H1 (cell line): ENCODE data around the gene ADGRB2. TPM values are rescaled to one million over a fixed set of nuclear protein-coding genes. Genes with fewer than 3 reads are reported as not detected.

Source experiments
- CTCF ChIA-PET: fragments of 300-600 bp; sonication (Branson Sonifier 250); formaldehyde crosslinking; loops from one replicate; lab custom pipeline; 2021; ENCODE audit not compliant: partially characterized antibody; lab: Charles Lee
- POLR2A ChIA-PET: fragments of 300-600 bp; sonication (Branson Sonifier 250); formaldehyde crosslinking; loops from one replicate; lab custom pipeline; 2021; ENCODE audit warnings: inconsistent platforms; ENCODE audit not compliant: partially characterized antibody; lab: Charles Lee
- DNase-seq, 2 experiments: peaks; one replicate each; pipeline versions ENCODE4 v3.0.0 to v3.0.0-alpha.2; 2010 to 2022; ENCODE audit warnings: low spot score in 2 of 2, low read depth in 1 of 2, mixed read lengths in 1 of 2
- FAIRE-seq: peaks from 2 replicates; lab custom pipeline; 2011; peaks lifted over from hg19 to GRCh38; lab: Jason Lieb, UNC
- H2AFZ ChIP-seq: 2 replicates; pipeline ENCODE4 v1.8.1; 2012; ENCODE audit warnings: low read length, inconsistent platforms
- H2AK5ac ChIP-seq: 2 replicates; pipeline ENCODE4 v1.6.1; 2013; ENCODE audit warnings: low read depth, low read length
- H2BK120ac ChIP-seq: replicated peaks from 2 replicates; pipeline ENCODE3; 2013; ENCODE audit warnings: low read depth, low read length, inconsistent platforms
- H2BK12ac ChIP-seq: 2 replicates; pipeline ENCODE4 v1.6.1; 2013; ENCODE audit warnings: low read depth, low read length
- H2BK15ac ChIP-seq: 2 replicates; pipeline ENCODE4 v1.6.1; 2013; ENCODE audit warnings: low read length
- H2BK20ac ChIP-seq: 2 replicates; pipeline ENCODE4 v1.6.1; 2013; ENCODE audit warnings: low read length
- H2BK5ac ChIP-seq: 2 replicates; pipeline ENCODE4 v1.6.1; 2013; ENCODE audit warnings: low read depth, low read length
- H3K14ac ChIP-seq: 2 replicates; pipeline ENCODE4 v1.6.1; 2013; ENCODE audit warnings: inconsistent platforms; ENCODE audit not compliant: insufficient read length
- H3K18ac ChIP-seq: 2 replicates; pipeline ENCODE4 v1.6.1; 2013; ENCODE audit warnings: low read length; ENCODE audit errors: extremely low read depth
- H3K23ac ChIP-seq: 2 replicates; pipeline ENCODE4 v1.6.1; 2013; ENCODE audit warnings: inconsistent platforms; ENCODE audit not compliant: insufficient read length
- H3K23me2 ChIP-seq: 2 replicates; pipeline ENCODE4 v1.6.1; 2013; ENCODE audit warnings: low read depth, low read length
- H3K27ac ChIP-seq: 2 replicates; pipeline ENCODE4 v1.6.1; 2011; ENCODE audit warnings: low read depth, low read length, inconsistent platforms
- H3K27me3 ChIP-seq, 4 experiments: replicated peaks in 1 of 4; 1 replicate in 1 of 4; 2 replicates in 3 of 4; pipeline versions ENCODE4 v1.6.1 to v1.8.1; 2011 to 2013; ENCODE audit warnings: low read length in 3 of 4, mild to moderate bottlenecking in 3 of 4, inconsistent platforms in 2 of 4, mixed read lengths in 2 of 4, moderate library complexity in 1 of 4; ENCODE audit not compliant: control insufficient read depth in 3 of 4, insufficient read depth in 3 of 4; ENCODE audit errors: extremely low read depth in 1 of 4
- H3K36me3 ChIP-seq, 4 experiments: 2 replicates each; pipeline versions ENCODE4 v1.6.1 to v1.8.1; 2011 to 2013; ENCODE audit warnings: mild to moderate bottlenecking in 4 of 4, low read length in 3 of 4, moderate library complexity in 2 of 4, control low read depth in 1 of 4, inconsistent platforms in 1 of 4; ENCODE audit not compliant: insufficient read depth in 4 of 4, control insufficient read depth in 2 of 4
- H3K4ac ChIP-seq: replicated peaks from 2 replicates; pipeline ENCODE3; 2013; ENCODE audit warnings: low read length, low read depth, mixed read lengths, inconsistent platforms; ENCODE audit not compliant: insufficient read length
- H3K4me1 ChIP-seq, 4 experiments: replicated peaks in 1 of 4; 1 replicate in 1 of 4; 2 replicates in 3 of 4; pipeline versions ENCODE4 v1.6.1 to v1.8.1; 2011 to 2013; ENCODE audit warnings: low read length in 3 of 4, inconsistent platforms in 2 of 4, mixed read lengths in 1 of 4; ENCODE audit not compliant: insufficient read depth in 4 of 4, control insufficient read depth in 3 of 4
- H3K4me2 ChIP-seq, 2 experiments: 2 replicates each; pipeline versions ENCODE4 v1.6.1 to v1.8.1; 2011 to 2013; ENCODE audit warnings: low read depth in 2 of 2, low read length in 2 of 2, control low read depth in 1 of 2, inconsistent platforms in 1 of 2, mild to moderate bottlenecking in 1 of 2; ENCODE audit not compliant: insufficient read depth in 1 of 2
- H3K4me3 ChIP-seq, 4 experiments: fragments of 200-600, 300-600 bp in 1 of 4; sonication (generic), shearing (Covaris generic), sonication (Bioruptor Twin) in 1 of 4; 2 replicates each; pipeline versions ENCODE4 v1.5.1 to v1.8.1; 2011 to 2016; ENCODE audit warnings: low read length in 4 of 4, low read depth in 3 of 4, control low read depth in 2 of 4, inconsistent platforms in 2 of 4, mild to moderate bottlenecking in 2 of 4, mixed read lengths in 1 of 4, moderate library complexity in 1 of 4; ENCODE audit not compliant: insufficient read depth in 2 of 4; ENCODE audit errors: extremely low read depth in 1 of 4
- H3K56ac ChIP-seq: replicated peaks from 2 replicates; pipeline ENCODE3; 2013; ENCODE audit warnings: low read depth, mild to moderate bottlenecking, mixed read lengths, low read length, inconsistent platforms; ENCODE audit not compliant: insufficient read length
- H3K79me1 ChIP-seq: 2 replicates; pipeline ENCODE4 v1.6.1; 2013; ENCODE audit warnings: low read depth, low read length, control low read depth
- H3K79me2 ChIP-seq, 2 experiments: 2 replicates each; pipeline versions ENCODE4 v1.6.1 to v1.8.1; 2012 to 2013; ENCODE audit warnings: low read length in 2 of 2, mild to moderate bottlenecking in 2 of 2, inconsistent platforms in 1 of 2; ENCODE audit not compliant: insufficient read depth in 2 of 2, control insufficient read depth in 1 of 2
- H3K9ac ChIP-seq, 4 experiments: replicated peaks in 1 of 4; 1 replicate in 1 of 4; 2 replicates in 3 of 4; pipeline versions ENCODE4 v1.6.1 to v1.8.1; 2011 to 2013; ENCODE audit warnings: low read depth in 3 of 4, low read length in 3 of 4, control low read depth in 2 of 4, mild to moderate bottlenecking in 2 of 4, moderate library complexity in 2 of 4, inconsistent platforms in 1 of 4; ENCODE audit errors: extremely low read depth in 1 of 4
- H3K9me3 ChIP-seq, 2 experiments: 2 replicates each; pipeline versions ENCODE4 v1.6.1 to v1.8.1; 2012 to 2013; ENCODE audit warnings: mild to moderate bottlenecking in 2 of 2, moderate library complexity in 2 of 2, control low read depth in 1 of 2, inconsistent platforms in 1 of 2, low read depth in 1 of 2, low read length in 1 of 2, mixed read lengths in 1 of 2; ENCODE audit not compliant: insufficient read depth in 2 of 2
- H4K20me1 ChIP-seq, 2 experiments: replicated peaks in 1 of 2; 2 replicates each; pipeline versions ENCODE3 to v1.8.1; 2011 to 2013; ENCODE audit warnings: inconsistent platforms in 2 of 2, low read length in 2 of 2, mild to moderate bottlenecking in 1 of 2; ENCODE audit not compliant: insufficient read depth in 2 of 2, control insufficient read depth in 1 of 2
- H4K5ac ChIP-seq: 2 replicates; pipeline ENCODE4 v1.6.1; 2013; ENCODE audit warnings: low read length, low read depth, mixed read lengths, inconsistent platforms; ENCODE audit not compliant: insufficient read length
- H4K8ac ChIP-seq: 2 replicates; pipeline ENCODE4 v1.8.0; 2013; ENCODE audit warnings: mild to moderate bottlenecking, moderate library complexity, low read length, inconsistent platforms; ENCODE audit not compliant: insufficient read depth; ENCODE audit errors: extremely low read depth
- H4K91ac ChIP-seq: replicated peaks from 2 replicates; pipeline ENCODE3; 2013; ENCODE audit warnings: low read length, mixed read lengths, inconsistent platforms; ENCODE audit not compliant: insufficient read length
- GTF2F1 ChIP-seq: IDR thresholded peaks from 2 replicates; pipeline ENCODE4 v1.6.1; 2012; ENCODE audit warnings: low read depth, low read length, improper control_type of control experiment, borderline replicate concordance
- HDAC2 ChIP-seq, 2 experiments: fragments of 300-600 bp in 1 of 2; sonication (generic) in 1 of 2; IDR thresholded peaks; 2 replicates each; pipeline ENCODE4 v1.6.1; 2011 to 2012; ENCODE audit warnings: low read depth in 2 of 2, low read length in 2 of 2, mild to moderate bottlenecking in 2 of 2, moderate library complexity in 2 of 2, borderline replicate concordance in 1 of 2, inconsistent platforms in 1 of 2
- JUND ChIP-seq: IDR thresholded peaks from 2 replicates; pipeline ENCODE4 v1.6.1; 2011; ENCODE audit warnings: mild to moderate bottlenecking, improper control_type of control experiment, low read length
- KDM1A ChIP-seq: fragments of 200-600, 300-600 bp; sonication (generic); IDR thresholded peaks from 2 replicates; pipeline ENCODE4 v1.7.1; 2016; ENCODE audit warnings: mild to moderate bottlenecking, low read length, borderline replicate concordance
- POLR2AphosphoS5 ChIP-seq: IDR thresholded peaks from 2 replicates; pipeline ENCODE4 v1.6.1; 2011; ENCODE audit warnings: low read depth, low read length
- SIRT6 ChIP-seq: IDR thresholded peaks from one replicate; pipeline ENCODE4 v1.7.1; 2012; ENCODE audit warnings: low read length, inconsistent platforms
- TAF7 ChIP-seq: optimal IDR thresholded peaks from 2 replicates; pipeline ENCODE3; 2011; ENCODE audit warnings: low read depth, mild to moderate bottlenecking, inconsistent platforms, low read length, moderate library complexity, borderline replicate concordance
- ZNF274 ChIP-seq: IDR thresholded peaks from 2 replicates; pipeline ENCODE4 v1.7.0; 2012; ENCODE audit warnings: low read length, borderline replicate concordance; ENCODE audit errors: extremely low read depth
- WGBS, 2 experiments: shearing (Covaris generic) in 1 of 2; methylation state at CpG; one replicate each; pipeline versions ENCODE4 v1.1.6 to v1.1.7; 2013 to 2015; ENCODE audit warnings: low lambda C conversion rate in 2 of 2, mixed read lengths in 2 of 2, inconsistent platforms in 1 of 2, low coverage in 1 of 2, missing lambda C conversion rate in 1 of 2; ENCODE audit not compliant: insufficient replicate concordance in 2 of 2, insufficient coverage in 1 of 2, insufficient read length in 1 of 2; ENCODE audit errors: extremely low coverage in 1 of 2, missing lambda C conversion rate in 1 of 2; 5-methylcytosine and 5-hydroxymethylcytosine counted together
- polyA plus RNA-seq, 7 experiments: library from polyadenylated mRNA; depleted of rRNA in 3 of 7; stranded (reverse) in 5 of 7; unstranded in 2 of 7; fragments of >200 nt in 5 of 7; fragments of 200-250 nt in 2 of 7; gene quantifications; 1 replicate in 5 of 7; 2 replicates in 1 of 7; 4 replicates in 1 of 7; pipeline versions ENCODE4 v1.2.1 to v1.2.3, GENCODE V29; 2011 to 2013; ENCODE audit warnings: missing spikeins in 2 of 7, mixed read lengths in 2 of 7
- total RNA-seq: library from RNA; stranded (reverse); fragmentation: NEBNext Ultra II Directional; extraction: Animal tissue kit (Norgen Biotek cat#: 25700); gene quantifications from 2 replicates; pipeline ENCODE4 v1.2.1, GENCODE V29; 2021
- TF ChIP-seq, protein P1 (sequence below): IDR thresholded peaks from 2 replicates; pipeline ENCODE4 v1.6.1; 2011; ENCODE audit warnings: low read length, improper control_type of control experiment

ADGRB2 gene
- total and polyA plus RNA-seq, 2 of the 8 experiments (the other 6 are each of a cell fraction or from before 2014, with no cell fraction given): 15.6 to 26.2 TPM

DNA sequence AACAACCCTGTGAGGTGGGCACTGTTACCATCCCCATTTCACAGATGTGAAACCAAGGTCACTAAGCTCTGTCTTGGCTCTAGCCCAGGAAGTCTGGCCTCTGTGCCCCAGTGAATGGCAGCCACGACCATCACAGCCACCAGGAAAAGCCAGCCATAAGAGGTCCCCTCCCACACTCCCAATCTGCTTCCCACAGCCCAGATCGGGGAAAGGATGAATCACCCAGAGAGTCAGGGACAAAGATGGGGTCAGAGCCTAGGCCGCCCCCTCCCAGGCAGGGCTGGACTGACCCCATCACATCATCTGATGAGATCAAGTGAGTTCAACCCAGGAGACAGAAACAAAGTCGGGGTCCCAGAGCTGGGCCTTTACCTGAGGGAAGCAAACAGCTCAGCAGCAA is 37.4 kb downstream of the ADGRB2 start:
- no peak overlapping the region for H3K27ac ChIP-seq
- no peaks in the 10 kb centered on the region for H3K23me2 ChIP-seq
- H3K79me2 ChIP-seq: no peaks in the 10 kb centered on the region
- no peak overlapping the region for H3K14ac ChIP-seq
- FAIRE-seq: no peak
- H4K20me1 ChIP-seq: peaks cover 0 to 6% of the 10 kb centered on the region in 2 experiments
- H3K4me1 ChIP-seq: peaks cover 0 to 5% (median 2%) of the 10 kb centered on the region in 4 experiments; a peak in 2 of 7 replicates
- no peak overlapping the region for H3K4ac ChIP-seq
- TF ChIP-seq JUND (no peak), GTF2F1 (no peak), SIRT6 (no peak), TAF7 (no peak), ZNF274 (no peak), POLR2AphosphoS5 (no peak), KDM1A (no peak), HDAC2 (IDR thresholded peaks at IDR 0.05; ENCODE audit: borderline replicate concordance in 1 of 2, low read depth in 2 of 2, low read length in 2 of 2) (no peak)
- TF ChIP-seq, protein P1, sequence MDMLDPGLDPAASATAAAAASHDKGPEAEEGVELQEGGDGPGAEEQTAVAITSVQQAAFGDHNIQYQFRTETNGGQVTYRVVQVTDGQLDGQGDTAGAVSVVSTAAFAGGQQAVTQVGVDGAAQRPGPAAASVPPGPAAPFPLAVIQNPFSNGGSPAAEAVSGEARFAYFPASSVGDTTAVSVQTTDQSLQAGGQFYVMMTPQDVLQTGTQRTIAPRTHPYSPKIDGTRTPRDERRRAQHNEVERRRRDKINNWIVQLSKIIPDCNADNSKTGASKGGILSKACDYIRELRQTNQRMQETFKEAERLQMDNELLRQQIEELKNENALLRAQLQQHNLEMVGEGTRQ: no peak
- no peak overlapping the region for H3K9ac ChIP-seq
- no peak overlapping the region for H4K8ac ChIP-seq
- H3K23ac ChIP-seq: no peak overlapping the region
- no peak overlapping the region for H2BK20ac ChIP-seq
- no peak overlapping the region for H2BK15ac ChIP-seq
- no peak overlapping the region for H2BK5ac ChIP-seq
- no peak overlapping the region for H3K4me3 ChIP-seq
- CTCF ChIA-PET: interaction anchor here (0.6 to 12.9 kb wide), 11 partner anchors 8 to 68 kb away, joined by 3 to 146 read pairs (median 4); no protein-coding TSS in a partner anchor
- H3K56ac ChIP-seq: no peak overlapping the region
- POLR2A ChIA-PET: interaction anchor here (1.4 to 1.8 kb wide), 2 partner anchors 10 to 35 kb away, joined by 3 read pairs; no protein-coding TSS in a partner anchor
- DNase-seq: no peak
- no peaks in the 10 kb centered on the region; the same call in 1 of the 2 replicates for H3K79me1 ChIP-seq
- 91% methylated on average over 4 of the region's 4 CpGs; no CpG with 5 or more reads in 1 of the 2 experiments for WGBS, 2 experiments
- no peaks in the 10 kb centered on the region; a peak in 1 of 7 replicates for H3K27me3 ChIP-seq
- no peak overlapping the region for H2BK12ac ChIP-seq
- peaks cover 0 to 6% (median 0%) of the 10 kb centered on the region in 4 experiments; a peak in 2 of 8 replicates for H3K36me3 ChIP-seq
- no peaks in the 10 kb centered on the region for H3K9me3 ChIP-seq
- H2AK5ac ChIP-seq: no peak overlapping the region
- H2BK120ac ChIP-seq: no peak overlapping the region
- H3K4me2 ChIP-seq: no peak overlapping the region
- no peak overlapping the region for H4K5ac ChIP-seq
- no peak overlapping the region for H3K18ac ChIP-seq
- no peak overlapping the region for H2AFZ ChIP-seq
- no peak overlapping the region for H4K91ac ChIP-seq
